ENCODE data around the gene MGAT5. TPM values are rescaled to one million over a fixed set of nuclear protein-coding genes. Genes with fewer than 3 reads are reported as not detected.

MGAT5 gene
- total RNA-seq, 1 experiment from 2014 or later = 34.0 TPM

GRCh38 chr2:134435505-134435904 lies 181.6 kb downstream of the MGAT5 start:
- BruUV-seq (replicated peaks) = no TSS peak
- Histone ChIP-seq H4K20me1 (ENCODE audit: insufficient read depth) (no peaks in the 10 kb centered on the region), H2AFZ (ENCODE audit: low read depth, low read length, poor library complexity, severe bottlenecking) (no peak overlapping the region), H3K9me3 (ENCODE audit: control insufficient read depth in 1 of 2, insufficient read depth in 1 of 2, low read depth in 1 of 2, low read length in 2 of 2) (no peaks in the 10 kb centered on the region), H3K4me3 (replicated peaks in 1 of 2; ENCODE audit: low read depth in 1 of 2, low read length in 2 of 2) (no peak overlapping the region), H3K27ac (ENCODE audit: low read depth, low read length) (no peak overlapping the region), H3K9me2 (ENCODE audit: insufficient read depth) (no peaks in the 10 kb centered on the region), H3K36me3 (ENCODE audit: control insufficient read depth in 1 of 2, insufficient read depth in 2 of 2, low read length in 2 of 2) (no peaks in the 10 kb centered on the region), H3K27me3 (ENCODE audit: insufficient read depth, low read length) (no peaks in the 10 kb centered on the region), H3K79me2 (ENCODE audit: insufficient read depth, low read length) (no peaks in the 10 kb centered on the region), H3K4me1 (ENCODE audit: control insufficient read depth in 1 of 2, insufficient read depth in 2 of 2, low read length in 2 of 2) (peaks cover 4 to 13% of the 10 kb centered on the region in 2 experiments; a peak in 3 of 4 replicates), H3K9ac (ENCODE audit: low read length) (no peak overlapping the region), H3K4me2 (ENCODE audit: low read length) (no peak overlapping the region)
- DNase-seq (ENCODE audit: low read depth, low spot score) = no peak
- ChIA-PET RAD21 (ENCODE audit: low non-redundant PET in 1 of 2, low total read pairs in 2 of 2, uncharacterized antibody in 2 of 2, unreplicated experiment in 2 of 2) (no interaction called here), CTCF (no interaction called here), POLR2A (no interaction called here)
- intact Hi-C loops (cut with micrococcal nuclease) = no loop called here
- ATAC-seq = no peak
- TF ChIP-seq RAD21 (IDR thresholded peaks at IDR 0.05; ENCODE audit: low read depth) (no peak), ZNF274 (IDR thresholded peaks at IDR 0.05; ENCODE audit: low read depth, low read length) (no peak), SRF (IDR thresholded peaks at IDR 0.05; ENCODE audit: low read depth) (no peak)

DNA sequence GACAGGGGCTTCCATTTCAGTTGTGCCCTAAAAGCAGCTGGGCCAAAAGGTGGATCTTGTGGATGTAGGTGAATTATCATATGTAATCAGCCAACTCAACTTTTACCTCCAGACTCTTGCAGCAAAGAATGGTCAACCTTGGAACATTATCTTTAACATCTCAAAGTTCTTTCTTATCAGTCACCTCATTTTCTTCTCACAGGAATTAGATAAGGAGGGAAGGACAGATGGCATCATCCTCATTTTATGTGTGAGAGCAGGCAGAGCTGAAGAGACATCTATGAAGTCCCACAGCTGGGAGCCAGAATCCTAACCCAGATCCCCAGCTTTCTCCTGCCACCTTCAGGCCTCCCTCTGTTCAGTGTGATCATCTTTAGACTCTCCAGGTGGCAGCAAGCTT lies 182.1 kb downstream of the MGAT5 start:
- RAD21 ChIA-PET (ENCODE audit: low non-redundant PET in 1 of 2, low total read pairs in 2 of 2, uncharacterized antibody in 2 of 2, unreplicated experiment in 2 of 2) = no interaction called here
- no peaks in the 10 kb centered on the region for H4K20me1 ChIP-seq (ENCODE audit: insufficient read depth)
- H3K4me3 ChIP-seq (replicated peaks in 1 of 2; ENCODE audit: low read depth in 1 of 2, low read length in 2 of 2) = no peak overlapping the region
- H3K36me3 ChIP-seq (ENCODE audit: control insufficient read depth in 1 of 2, insufficient read depth in 2 of 2, low read length in 2 of 2) = no peaks in the 10 kb centered on the region
- no peaks in the 10 kb centered on the region for H3K79me2 ChIP-seq (ENCODE audit: insufficient read depth, low read length)
- CTCF ChIA-PET = no interaction called here
- H3K27me3 ChIP-seq (ENCODE audit: insufficient read depth, low read length) = no peaks in the 10 kb centered on the region
- no peak for TF ChIP-seq EZH2 (IDR thresholded peaks at IDR 0.05)
- no peak for TF ChIP-seq ELF1 (IDR thresholded peaks at IDR 0.05; ENCODE audit: borderline replicate concordance, low read depth)
- intact Hi-C loops (cut with micrococcal nuclease) = no loop called here
- H3K9me3 ChIP-seq (ENCODE audit: control insufficient read depth in 1 of 2, insufficient read depth in 1 of 2, low read depth in 1 of 2, low read length in 2 of 2) = no peaks in the 10 kb centered on the region
- peaks cover 4 to 13% of the 10 kb centered on the region in 2 experiments; a peak in 3 of 4 replicates for H3K4me1 ChIP-seq (ENCODE audit: control insufficient read depth in 1 of 2, insufficient read depth in 2 of 2, low read length in 2 of 2)
- ATAC-seq = no peak
- no peak overlapping the region for H3K9ac ChIP-seq (ENCODE audit: low read length)
- no peak overlapping the region for H2AFZ ChIP-seq (ENCODE audit: low read depth, low read length, poor library complexity, severe bottlenecking)
- no peak for DNase-seq (ENCODE audit: low read depth, low spot score)
- no peaks in the 10 kb centered on the region for H3K9me2 ChIP-seq (ENCODE audit: insufficient read depth)
- no peak overlapping the region for H3K4me2 ChIP-seq (ENCODE audit: low read length)
- BruUV-seq (replicated peaks) = no TSS peak
- POLR2A ChIA-PET = no interaction called here
- no peak overlapping the region for H3K27ac ChIP-seq (ENCODE audit: low read depth, low read length)

Data from HCT116 (cell line).